GM12865 (cell line): Measurements from ENCODE around the gene NUP93.

Experiments
- DNase-seq: peaks from one replicate; pipeline ENCODE4 v3.0.0; 2010; ENCODE audit warnings: low read depth
- H3K4me3 ChIP-seq: 2 replicates; pipeline ENCODE4 v1.5.1; 2011; ENCODE audit warnings: mild to moderate bottlenecking, low read depth, low read length, control low read depth
- CTCF ChIP-seq: IDR thresholded peaks from 2 replicates; pipeline ENCODE4 v1.5.1; 2011; ENCODE audit warnings: low read length, control low read depth, low read depth, inconsistent platforms; ENCODE audit not compliant: insufficient read depth; ENCODE audit errors: missing control alignments

The NUP93 gene

DNA sequence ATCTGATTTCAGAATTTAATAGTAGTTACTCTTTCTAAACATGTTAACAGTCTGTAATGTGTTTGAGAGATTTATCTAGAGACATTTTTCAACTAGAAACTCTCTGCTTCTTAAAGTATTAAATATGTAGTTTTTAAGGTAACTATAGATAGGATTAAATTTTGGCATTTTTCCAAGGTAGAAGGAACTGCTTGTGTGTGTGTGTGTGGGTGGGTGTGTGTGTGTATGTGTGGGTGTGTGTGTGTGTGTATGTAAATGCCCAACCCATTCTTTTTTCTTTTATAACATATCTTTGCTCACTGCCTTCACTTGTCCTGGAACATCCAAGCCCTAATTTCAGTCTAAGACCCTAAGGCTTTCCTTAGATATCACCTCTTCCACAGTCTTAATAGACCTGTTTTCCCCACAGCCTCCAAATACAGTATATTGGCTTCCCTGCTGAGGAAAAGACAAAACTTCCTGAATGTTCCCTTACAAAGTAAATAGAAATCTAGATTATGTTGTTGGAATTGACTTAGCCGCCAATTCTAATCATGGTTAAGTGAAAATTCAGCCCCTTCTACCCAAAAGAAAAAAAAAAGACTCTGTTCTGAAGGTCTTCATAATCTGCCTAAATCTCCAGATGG lies 33.5 kb downstream of the NUP93 start:
- no peak for DNase-seq
- no peak for TF ChIP-seq CTCF
- H3K4me3 ChIP-seq: no peak overlapping the region

- H3K4me3 ChIP-seq: no peak overlapping the region
- no peak for TF ChIP-seq CTCF
- DNase-seq: no peak
Observed at GRCh38 chr16:56764835-56765234, 34.9 kb downstream of the NUP93 start.

DNA sequence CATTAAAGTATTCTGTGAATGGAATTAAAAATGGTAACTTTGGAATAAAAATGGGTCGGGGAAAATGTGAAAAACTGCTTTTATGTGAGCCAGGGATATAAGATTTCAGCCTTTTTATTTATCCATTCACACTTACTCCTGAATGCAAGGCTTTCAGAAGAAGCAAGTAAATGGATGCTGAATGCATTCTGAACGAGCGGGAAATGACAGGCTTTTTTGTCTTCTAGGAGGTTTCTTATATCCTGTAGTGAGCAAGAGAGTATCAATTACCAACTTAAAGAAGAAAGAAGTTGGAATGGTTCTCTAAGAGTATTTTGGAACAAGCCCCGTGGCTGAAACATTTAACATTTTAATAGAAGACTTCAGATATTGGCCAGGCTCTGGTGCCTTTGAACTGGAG lies 36.0 kb downstream of the NUP93 start:
- DNase-seq: no peak
- TF ChIP-seq CTCF: no peak
- H3K4me3 ChIP-seq: no peak overlapping the region

DNA sequence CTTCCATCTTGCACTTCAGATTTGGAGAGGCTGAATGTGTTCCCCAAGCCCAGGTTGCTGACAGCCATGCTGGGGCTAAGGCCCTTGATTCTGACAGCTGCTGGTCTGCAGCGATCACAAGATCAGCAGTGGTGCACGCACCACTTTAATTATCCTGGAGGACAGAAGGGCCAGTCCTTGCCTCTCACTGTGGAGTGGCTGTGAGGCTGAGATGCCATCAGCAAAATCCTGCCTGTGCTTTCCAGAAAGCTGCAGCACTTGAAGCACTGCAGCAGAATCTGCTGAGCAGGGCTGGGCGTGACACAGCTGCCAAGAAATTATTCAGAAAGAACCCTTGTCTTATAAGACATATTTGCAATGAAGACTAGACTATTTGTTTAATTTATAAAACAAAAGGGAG lies 37.1 kb downstream of the NUP93 start:
- H3K4me3 ChIP-seq: no peak overlapping the region
- DNase-seq: no peak
- TF ChIP-seq CTCF: no peak

DNA sequence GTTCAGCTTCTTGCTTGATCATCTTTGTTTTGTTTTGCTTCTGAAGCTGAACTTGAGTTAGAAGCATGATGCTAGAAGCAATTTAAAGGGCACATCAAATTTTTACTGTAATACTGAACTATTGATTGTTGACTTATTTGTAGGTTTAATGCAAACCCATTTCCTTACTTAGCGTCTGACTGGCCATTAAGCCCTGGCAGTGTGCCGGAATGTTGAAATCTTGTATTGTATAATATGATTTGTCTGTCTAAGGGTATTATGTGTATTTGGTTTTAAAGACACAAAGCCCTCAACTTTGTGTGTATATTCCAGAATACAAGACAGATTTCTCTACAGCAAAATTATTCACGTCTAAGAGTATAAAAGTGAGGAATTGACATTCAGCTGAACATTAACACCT lies 39.7 kb downstream of the NUP93 start:
- no peak for TF ChIP-seq CTCF
- DNase-seq: no peak
- H3K4me3 ChIP-seq: no peak overlapping the region

DNA sequence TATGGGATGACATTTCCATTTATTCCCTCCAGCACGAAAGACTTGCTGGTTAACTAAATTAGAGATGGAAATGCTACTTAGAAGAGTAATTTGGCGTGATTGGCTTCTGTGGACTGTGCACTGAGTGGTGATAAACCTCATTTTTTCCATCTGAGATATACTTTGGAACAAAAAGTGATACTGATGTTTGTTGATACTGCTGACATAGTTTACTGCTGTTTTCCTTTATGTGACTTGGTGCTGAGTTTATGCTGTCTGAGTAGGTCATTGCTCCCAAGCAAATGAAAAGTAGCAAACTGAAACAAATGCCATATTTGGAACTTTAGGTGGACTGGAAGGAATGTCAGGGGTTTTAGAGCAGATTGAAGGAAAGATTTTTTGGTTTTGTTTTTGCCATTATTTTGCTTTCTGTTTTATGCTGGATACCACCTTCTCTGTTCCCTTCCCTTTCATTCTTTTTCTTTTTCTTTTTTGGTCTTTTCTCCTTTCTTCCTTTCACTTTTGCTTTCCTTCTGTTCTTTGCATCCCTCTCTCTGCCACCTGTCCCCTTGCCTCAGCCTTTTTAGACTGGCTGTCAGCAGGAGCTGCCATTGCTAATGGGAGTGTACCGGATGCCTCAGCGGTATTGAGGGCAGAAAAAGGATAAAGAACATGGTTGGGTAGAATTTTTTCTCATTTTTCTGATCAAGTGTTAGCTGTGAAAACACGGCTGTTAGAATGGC lies 41.8 kb downstream of the NUP93 start:
- no peak for DNase-seq
- H3K4me3 ChIP-seq: no peak overlapping the region
- TF ChIP-seq CTCF: no peak

DNA sequence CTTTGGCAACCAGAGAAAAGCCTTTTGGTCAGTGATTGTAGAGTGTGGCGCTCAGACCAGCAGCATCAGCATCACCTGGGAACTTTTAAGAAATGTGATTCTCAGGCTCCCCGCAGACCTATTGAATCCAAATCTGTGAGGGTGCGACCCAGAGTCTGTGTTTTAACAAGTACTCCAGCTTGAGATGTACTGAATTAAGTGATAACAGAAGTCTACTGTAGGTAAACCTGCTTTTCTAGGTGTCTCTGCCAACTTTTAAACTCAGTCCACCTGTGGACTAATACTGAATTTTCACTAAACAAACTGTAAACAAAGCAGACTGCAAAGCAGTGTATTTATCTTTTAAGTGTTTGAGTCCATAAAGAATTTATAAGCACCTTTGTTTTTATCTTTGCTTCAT lies 43.6 kb downstream of the NUP93 start:
- no peak for TF ChIP-seq CTCF
- no peak for DNase-seq
- no peak overlapping the region for H3K4me3 ChIP-seq
